ENCODE results near the gene ZNF280B. TPM values are rescaled to one million over a fixed set of nuclear protein-coding genes. Genes with fewer than 3 reads are reported as not detected.

The ZNF280B gene
- total and polyA plus RNA-seq, 12 donors, result 0.81 to 7.8 (median 3.6) TPM

- DNase-seq, result no peak
- intact Hi-C loops (cut with DNase I), result no loop called here
- H3K4me3 ChIP-seq, result no peak overlapping the region
- no peaks in the 10 kb centered on the region for H3K27me3 ChIP-seq
- TF ChIP-seq CTCF (IDR thresholded peaks at IDR 0.05), result peak in 1 of 6 experiments; percentile 11
- no peak for TF ChIP-seq POLR2A (IDR thresholded peaks at IDR 0.05)
- 81 to 87% (median 83%) methylated on average over 4 of the region's 4 CpGs for WGBS, 4 donors
- no peaks in the 10 kb centered on the region for H3K36me3 ChIP-seq (replicated peaks in 1 of 2)
- peaks cover 0 to 10% of the 10 kb centered on the region in 2 donors for H3K4me1 ChIP-seq (replicated peaks in 1 of 2)
- H3K9me3 ChIP-seq (replicated peaks in 1 of 3), result no peaks in the 10 kb centered on the region
- no peak overlapping the region for H3K27ac ChIP-seq
Observed at GRCh38 chr22:22552630-22553029, 44.1 kb upstream of the ZNF280B start.

- Histone ChIP-seq H3K27ac (no peak overlapping the region), H3K4me1 (replicated peaks in 1 of 2) (peaks cover 0 to 10% of the 10 kb centered on the region in 2 donors), H3K27me3 (no peaks in the 10 kb centered on the region), H3K36me3 (replicated peaks in 1 of 2) (no peaks in the 10 kb centered on the region), H3K4me3 (no peak overlapping the region), H3K9me3 (replicated peaks in 1 of 3) (no peaks in the 10 kb centered on the region)
- 87 to 91% (median 90%) methylated on average over 8 of the region's 8 CpGs for WGBS, 4 donors
- no peak for DNase-seq
- intact Hi-C loops (cut with DNase I), result no loop called here
- TF ChIP-seq CTCF (IDR thresholded peaks at IDR 0.05) (no peak), POLR2A (IDR thresholded peaks at IDR 0.05) (no peak)
Observed at GRCh38 chr22:22550789-22551434, 42.4 kb upstream of the ZNF280B start.

- no peaks in the 10 kb centered on the region for H3K27me3 ChIP-seq
- no peaks in the 10 kb centered on the region for H3K4me1 ChIP-seq (replicated peaks in 1 of 2)
- DNase-seq, result no peak
- no peak overlapping the region for H3K4me3 ChIP-seq
- no peak overlapping the region for H3K27ac ChIP-seq
- TF ChIP-seq POLR2A (IDR thresholded peaks at IDR 0.05), result no peak
- no peak for TF ChIP-seq CTCF (IDR thresholded peaks at IDR 0.05)
- 84 to 91% (median 86%) methylated on average over 1 of the region's 1 CpG for WGBS, 4 donors
- no peaks in the 10 kb centered on the region for H3K9me3 ChIP-seq (replicated peaks in 1 of 3)
- intact Hi-C loops (cut with DNase I), result no loop called here
- H3K36me3 ChIP-seq (replicated peaks in 1 of 2), result no peaks in the 10 kb centered on the region
Observed at GRCh38 chr22:22548910-22549309, 40.4 kb upstream of the ZNF280B start.

- TF ChIP-seq CTCF (IDR thresholded peaks at IDR 0.05) (no peak), POLR2A (IDR thresholded peaks at IDR 0.05) (no peak)
- no peak overlapping the region for H3K27ac ChIP-seq
- H3K4me3 ChIP-seq, result no peak overlapping the region
- H3K4me1 ChIP-seq (replicated peaks in 1 of 2), result no peaks in the 10 kb centered on the region
- no peaks in the 10 kb centered on the region for H3K9me3 ChIP-seq (replicated peaks in 1 of 3)
- 71 to 87% (median 82%) methylated on average over 3 to 9 of the region's 9 CpGs for WGBS, 4 donors
- DNase-seq, result no peak
- no peaks in the 10 kb centered on the region for H3K36me3 ChIP-seq (replicated peaks in 1 of 2)
- intact Hi-C loops (cut with DNase I), result no loop called here
- H3K27me3 ChIP-seq, result no peaks in the 10 kb centered on the region
Observed at GRCh38 chr22:22548317-22548716, 39.8 kb upstream of the ZNF280B start.

Measured in adrenal gland (tissue), 12 donors.